ENCODE measurements around the gene BCOR.

Gene BCOR

GRCh38 chrX:40098264-40099054 is 701 bp upstream of the BCOR start:
- DNase-seq (ENCODE audit: low read depth in 2 of 2), result no peak

DNA sequence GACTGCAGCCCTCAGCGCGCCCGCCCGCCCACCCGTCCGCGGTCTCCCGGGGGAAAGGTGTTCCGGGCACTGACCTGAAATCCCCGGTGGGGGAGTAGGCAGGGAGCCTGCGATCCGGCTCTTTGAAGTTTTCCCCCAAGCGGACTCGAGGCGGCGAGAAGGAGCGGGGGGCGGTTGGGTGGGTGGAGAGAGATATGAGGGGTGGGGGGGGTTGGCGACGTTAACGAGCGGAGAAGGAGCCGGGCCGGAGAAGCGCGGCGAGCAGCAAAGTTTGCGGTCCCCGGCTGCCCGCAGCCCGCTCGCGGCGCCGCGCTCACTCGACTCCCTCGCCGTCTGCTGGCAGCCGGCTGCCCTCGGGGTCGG is 636 bp downstream of the BCOR start:
- DNase-seq (ENCODE audit: low read depth in 2 of 2), result no peak

DNA sequence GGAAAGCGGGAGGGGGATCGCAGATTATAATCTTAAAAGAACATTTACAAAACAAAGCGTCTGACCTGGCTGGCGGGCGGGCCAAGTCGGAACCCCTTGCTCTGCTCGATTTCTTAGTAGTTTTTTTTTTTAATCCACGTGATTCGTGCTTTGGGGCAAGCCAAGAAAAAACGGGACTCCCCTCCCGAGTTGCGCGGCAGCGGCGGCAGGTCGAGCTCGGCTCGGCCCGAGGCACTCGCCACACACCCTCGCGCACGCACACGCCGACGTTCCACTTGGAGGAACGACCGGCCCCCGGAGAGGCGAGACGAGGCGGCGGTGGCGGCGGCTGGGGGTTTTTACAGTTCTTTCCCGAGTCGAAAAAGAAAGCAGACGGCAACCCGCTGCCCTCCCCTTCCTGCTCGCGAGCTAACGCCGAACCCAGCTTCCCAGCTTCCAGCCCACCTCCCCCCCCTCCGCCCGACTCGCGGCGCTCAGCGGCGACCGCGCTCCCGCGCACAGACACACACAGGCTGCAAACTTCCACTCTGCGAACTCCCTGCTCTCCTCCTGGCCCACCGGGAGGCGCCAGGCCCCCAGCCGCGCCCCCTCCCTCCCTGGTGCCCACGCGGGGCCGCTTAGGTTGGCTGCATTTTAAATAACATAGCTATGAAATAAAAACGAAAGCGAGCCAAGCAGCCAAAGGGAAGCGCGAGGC is 1.2 kb downstream of the BCOR start:
- DNase-seq (ENCODE audit: low read depth in 2 of 2), result peak in 1 of 2 donors; percentile 48

GRCh38 chrX:40095583-40096394 is 2.0 kb downstream of the BCOR start:
- DNase-seq (ENCODE audit: low read depth in 2 of 2), result no peak

DNA sequence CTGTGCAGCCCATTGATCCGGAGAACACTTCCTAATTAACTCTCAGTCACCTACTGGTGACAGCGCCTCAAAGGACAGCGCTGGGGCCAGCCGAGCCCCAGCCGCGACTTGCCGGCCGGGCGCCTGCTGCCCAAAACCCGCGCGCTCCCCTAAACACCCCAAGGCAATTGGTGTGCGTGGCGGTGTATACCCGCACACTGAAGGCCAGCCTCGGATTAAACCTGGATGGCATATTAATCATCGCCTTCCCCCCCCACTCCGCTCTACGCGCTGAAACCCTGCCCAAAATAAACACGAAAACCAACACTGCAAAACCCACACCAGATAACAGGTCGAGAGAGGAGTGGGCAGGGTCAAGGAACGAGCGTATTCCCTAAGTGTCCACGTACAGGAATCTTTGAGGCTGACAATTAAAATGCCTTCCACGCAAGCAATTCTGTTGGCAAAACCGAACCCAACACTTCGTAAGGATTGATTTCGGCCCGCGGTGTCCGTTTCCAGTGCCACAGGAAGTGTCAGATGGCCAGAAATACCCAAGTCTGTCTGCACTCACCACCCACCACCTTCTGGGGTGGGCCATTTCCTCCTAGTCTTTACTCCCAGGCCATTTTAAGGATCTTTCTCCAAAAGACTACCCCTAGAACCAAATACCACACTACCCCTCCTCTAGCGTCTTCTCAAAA is 2.7 kb downstream of the BCOR start:
- no peak for DNase-seq (ENCODE audit: low read depth in 2 of 2)

GRCh38 chrX:40094041-40094899 is 3.5 kb downstream of the BCOR start:
- DNase-seq (ENCODE audit: low read depth in 2 of 2), result no peak

DNA sequence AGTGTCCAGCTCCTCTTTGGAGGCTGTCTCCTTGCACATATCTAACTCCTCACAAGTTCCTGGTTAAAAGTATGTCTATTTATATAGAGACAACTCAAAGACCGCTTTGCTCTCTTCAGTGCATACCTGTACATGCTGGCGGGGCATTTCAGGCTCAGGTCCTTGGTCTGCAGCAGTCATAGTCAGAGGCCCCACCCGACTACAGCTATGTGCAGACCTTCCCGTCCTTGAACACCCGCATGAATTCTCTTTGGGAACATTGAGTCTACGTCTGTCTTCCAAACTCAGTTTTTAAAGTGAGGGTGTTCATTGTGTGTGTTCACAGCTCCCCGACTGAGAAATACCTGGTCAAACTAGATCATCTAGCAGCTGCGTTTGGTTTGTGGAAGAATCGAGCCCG is 4.2 kb downstream of the BCOR start:
- DNase-seq (ENCODE audit: low read depth in 2 of 2), result no peak

GRCh38 chrX:40092808-40093435 is 4.8 kb downstream of the BCOR start:
- no peak for DNase-seq (ENCODE audit: low read depth in 2 of 2)

DNA sequence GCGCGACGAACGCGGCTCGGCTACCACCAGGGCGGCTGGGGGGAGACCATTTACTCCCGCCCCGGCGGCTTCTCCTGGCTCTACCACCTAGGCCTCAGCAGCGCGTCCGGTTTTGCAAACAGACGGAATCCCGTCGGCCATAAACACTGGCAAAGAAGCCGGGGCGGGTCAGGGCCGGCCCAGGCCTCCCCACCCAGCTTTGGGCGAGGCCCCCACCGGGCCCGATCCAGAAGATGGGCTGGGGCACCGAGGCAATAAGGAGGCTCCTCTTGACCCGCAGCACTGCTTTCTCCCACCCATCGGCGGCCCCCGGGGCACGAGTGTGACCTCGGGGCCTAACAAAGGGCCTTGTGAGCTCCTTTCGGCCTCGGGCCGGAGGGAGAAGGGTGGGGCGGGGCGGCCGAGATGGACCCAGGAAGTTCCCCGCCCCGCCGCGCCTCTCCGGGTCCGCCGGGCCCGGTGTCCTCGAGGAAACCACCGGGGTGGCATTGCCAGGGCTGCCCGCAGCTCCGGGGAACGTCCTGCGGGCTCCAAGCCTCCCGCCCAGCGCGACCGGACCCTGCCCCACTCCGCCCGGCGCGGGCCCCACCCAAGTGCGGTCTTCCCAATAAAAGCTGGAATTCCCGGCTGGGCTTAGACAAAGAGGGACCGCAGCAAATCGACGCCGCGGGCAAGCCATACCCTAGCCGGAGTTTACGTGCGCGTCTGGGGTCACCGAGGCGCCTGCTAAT is 5.9 kb downstream of the BCOR start:
- DNase-seq (ENCODE audit: low read depth in 2 of 2), result no peak

DNA sequence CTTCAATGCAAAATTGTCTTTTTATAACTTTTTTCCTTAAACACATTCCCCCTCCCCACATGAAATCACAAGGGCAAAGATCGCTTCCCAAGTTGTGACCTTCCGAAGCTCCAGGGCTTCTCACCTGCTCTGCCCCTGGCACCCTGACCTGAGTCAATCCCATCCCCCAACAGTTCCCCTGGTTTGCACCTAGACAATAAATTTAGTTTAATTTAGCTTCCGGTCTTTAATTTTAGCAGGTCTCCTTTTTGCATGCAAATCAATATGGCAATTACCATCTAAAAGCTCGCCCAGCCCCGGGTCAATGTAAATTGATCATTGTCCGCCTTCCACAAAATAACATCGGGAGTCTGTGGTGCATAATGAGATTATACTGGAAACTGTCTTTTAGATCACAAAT is 6.8 kb downstream of the BCOR start:
- DNase-seq (ENCODE audit: low read depth in 2 of 2), result no peak

DNA sequence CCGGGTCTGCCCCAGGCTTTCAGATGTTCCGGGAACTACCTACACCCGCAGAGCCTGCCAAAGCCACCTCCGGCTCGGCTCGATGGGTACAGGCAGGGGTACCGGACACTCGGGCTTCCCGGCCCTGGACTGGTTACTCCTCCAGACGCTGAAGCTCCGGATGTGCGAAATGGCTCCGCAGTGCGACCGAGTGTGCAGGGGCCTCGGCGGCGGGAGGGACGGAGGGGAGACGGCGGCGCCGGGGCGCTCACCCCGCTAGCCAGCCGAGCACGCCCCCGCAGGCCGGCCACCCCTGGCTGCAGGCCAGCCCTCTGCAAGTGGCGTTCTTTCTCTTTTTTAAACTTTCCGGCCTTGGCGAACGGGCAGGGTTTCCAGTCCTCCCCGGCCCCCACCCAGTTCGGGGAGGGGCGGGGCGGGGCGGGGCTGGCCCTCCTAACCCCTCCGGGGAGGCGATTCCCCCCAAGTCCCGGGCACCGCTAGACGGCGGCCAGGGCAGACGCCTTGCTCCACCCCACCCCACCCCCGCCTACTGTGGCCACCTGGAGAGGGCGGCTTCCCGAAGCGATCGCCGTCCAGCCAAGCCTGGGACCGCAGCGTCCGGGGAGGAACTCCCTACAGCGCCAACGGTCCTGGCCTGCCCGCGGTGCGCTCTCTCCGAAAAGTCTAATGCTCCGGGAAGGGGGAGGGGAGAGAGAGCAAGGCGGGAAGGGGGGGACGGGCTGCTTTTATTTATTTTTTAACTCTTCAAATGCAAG is 7.5 kb downstream of the BCOR start:
- no peak for DNase-seq (ENCODE audit: low read depth in 2 of 2)

GRCh38 chrX:40088803-40089540 is 8.8 kb downstream of the BCOR start:
- no peak for DNase-seq (ENCODE audit: low read depth in 2 of 2)

DNA sequence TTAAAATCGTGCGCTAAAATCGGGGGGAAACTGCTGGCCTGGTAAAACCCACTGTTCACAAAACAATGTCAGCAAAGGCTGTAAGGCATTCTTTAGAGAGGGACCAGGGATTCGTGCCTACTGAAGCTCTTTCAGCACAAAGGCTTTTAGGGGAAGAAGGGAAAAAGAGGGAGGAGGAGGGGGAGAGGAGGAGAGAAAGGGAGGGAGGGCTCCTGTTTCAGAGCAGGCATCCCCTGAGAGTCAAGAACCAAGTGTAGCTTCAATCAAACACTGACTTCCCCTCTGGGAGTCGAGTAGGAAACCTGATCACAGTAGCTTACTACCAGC is 9.5 kb downstream of the BCOR start:
- no peak for DNase-seq (ENCODE audit: low read depth in 2 of 2)

DNA sequence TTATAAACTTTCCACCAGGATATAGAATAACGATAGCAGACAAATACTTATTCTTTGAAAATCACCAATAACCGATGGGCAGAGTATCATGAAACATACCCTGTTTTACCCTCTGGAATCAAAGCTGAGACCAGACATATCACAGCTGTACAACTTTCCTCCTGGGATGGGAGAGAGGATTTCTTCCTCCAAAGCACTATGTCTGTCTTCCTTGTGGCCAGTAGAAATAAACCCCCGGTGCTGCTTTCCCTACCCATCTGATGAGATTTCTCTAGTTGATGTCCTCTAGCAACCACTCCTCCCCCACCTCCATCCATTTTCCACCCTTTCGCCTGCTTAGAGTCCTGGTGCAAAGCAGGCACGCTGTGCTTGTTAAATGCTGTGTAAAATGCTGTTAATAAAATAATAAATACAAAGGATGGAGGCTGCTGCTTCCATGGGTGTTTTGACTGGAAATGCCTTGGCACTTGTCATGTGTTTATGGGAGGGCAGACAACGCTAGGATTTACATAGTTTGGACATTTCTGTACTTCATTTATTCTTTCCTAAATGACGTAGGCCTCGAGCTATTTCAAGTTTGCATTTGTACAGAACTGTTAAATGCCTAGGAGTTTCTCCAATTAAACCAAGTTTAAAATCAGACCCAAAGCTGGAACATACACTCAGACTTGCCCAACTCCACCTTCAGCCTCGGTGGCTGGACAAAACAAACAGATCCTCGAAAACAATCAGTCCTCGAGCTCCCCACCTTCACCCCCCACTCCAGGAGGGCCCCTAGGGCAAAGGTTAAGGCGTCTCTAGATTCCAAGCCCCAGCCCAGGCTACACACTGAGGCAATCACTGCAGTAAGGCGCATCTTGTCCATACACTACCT is 10.1 kb downstream of the BCOR start:
- no peak for DNase-seq (ENCODE audit: low read depth in 2 of 2)

- no peak for DNase-seq (ENCODE audit: low read depth in 2 of 2)
Observed at GRCh38 chrX:40086569-40087335, 11.0 kb downstream of the BCOR start.

DNA sequence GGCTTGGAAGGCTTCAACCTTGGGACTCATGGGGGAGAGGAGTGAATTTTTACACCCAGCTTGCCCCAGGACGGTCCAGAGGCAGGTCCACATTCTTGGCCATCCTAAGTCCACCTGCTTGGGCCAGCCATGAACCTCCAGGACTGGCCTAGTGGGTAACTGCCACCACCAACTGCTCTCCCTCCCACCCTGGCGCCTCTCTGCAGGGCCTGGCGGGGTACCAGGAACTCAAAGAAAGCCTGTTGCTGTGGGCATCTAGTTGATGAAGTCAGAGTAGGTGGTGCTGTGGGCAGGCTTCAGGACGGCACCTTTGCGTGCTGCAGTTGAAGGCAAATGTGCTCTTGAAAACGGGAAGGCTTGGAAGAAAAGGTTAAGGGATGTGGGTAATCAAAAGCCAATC is 12.0 kb downstream of the BCOR start:
- DNase-seq (ENCODE audit: low read depth in 2 of 2), result no peak

GRCh38 chrX:40085102-40085551 is 12.6 kb downstream of the BCOR start:
- DNase-seq (ENCODE audit: low read depth in 2 of 2), result no peak

Data from stimulated activated CD4-positive, alpha-beta T cell treated with anti-CD3 and anti-CD28 coated beads, Interleukin-4, amount 100 ng/mL, for 48 hours (primary cell).